Measurements from ENCODE around the gene DND1.
"Not testable (repeated sequence)": the region's sequence is repeated elsewhere in the genome, so short reads cannot be mapped to it uniquely, and the experiment has no call there.

DND1 gene

DNA sequence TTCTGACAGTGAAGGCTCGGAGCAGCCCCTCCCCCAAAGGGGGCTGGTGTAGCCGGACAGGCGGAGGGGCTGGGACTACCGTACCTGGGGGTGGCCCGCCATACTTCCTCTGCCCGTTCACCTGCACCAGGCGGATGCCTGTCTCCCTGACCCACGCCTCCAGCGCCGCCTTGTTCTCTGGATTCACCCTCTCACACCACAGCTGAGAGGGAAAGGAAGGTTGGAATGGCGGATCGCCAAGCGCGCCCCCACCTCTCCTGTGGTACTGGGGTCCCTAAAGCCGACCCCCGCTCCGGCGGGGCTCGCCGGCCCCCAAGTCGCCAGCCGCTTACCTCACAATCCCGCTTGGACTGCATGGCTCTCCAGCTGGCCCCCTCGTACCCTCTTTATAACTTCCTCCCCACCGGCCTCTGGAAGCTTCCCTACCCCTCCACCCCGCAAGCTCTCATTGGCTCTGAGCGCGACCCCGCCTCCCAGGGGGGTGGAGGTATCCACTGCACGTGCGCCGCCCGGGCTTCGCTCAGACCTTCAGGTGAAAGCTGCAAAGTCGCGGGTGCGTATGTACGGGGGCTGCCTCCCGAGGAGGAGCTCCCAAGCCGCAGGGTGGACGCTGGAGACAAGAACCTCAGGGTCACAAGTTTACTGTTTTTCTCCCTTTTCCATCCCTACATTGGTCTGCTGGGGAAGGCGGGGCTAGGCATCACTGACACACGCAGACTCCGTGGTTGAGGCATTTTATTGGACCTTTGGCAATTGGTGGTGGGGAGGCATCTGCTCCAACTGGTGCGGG lies at the start of gene DND1:
Gene DND1, minus strand, starts transcription at position 390 of the 790 bp plus-strand sequence. Its CDS starts 34 bp downstream, at position 356.
- no peak for DNase-seq (ENCODE audit: low read depth)

DNA sequence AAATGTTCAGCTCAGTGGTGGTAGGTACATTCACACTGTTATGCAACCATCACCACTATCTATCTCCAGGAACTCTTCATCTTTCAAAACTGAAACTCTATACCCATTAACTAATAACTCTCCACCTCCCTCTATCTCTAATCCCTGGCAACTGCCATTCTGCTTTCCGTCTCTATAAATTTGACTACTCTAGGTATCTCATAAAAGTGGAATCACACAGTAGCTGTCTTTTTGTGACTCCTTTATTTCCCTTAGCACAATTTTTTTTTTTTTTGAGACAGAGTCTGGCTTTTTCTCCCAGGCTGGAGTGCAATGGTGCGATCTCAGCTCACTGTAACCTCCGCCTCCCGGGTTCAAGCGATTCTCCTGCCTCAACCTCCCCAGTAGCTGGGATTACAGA lies 48.0 kb upstream of the DND1 start:
- H3K4me3 ChIP-seq (ENCODE audit: low read depth, low read length); DNase-seq (ENCODE audit: low read depth): not testable (repeated sequence)

More for the DNA sequence above, at the start of gene DND1:
- TF ChIP-seq, protein P1, sequence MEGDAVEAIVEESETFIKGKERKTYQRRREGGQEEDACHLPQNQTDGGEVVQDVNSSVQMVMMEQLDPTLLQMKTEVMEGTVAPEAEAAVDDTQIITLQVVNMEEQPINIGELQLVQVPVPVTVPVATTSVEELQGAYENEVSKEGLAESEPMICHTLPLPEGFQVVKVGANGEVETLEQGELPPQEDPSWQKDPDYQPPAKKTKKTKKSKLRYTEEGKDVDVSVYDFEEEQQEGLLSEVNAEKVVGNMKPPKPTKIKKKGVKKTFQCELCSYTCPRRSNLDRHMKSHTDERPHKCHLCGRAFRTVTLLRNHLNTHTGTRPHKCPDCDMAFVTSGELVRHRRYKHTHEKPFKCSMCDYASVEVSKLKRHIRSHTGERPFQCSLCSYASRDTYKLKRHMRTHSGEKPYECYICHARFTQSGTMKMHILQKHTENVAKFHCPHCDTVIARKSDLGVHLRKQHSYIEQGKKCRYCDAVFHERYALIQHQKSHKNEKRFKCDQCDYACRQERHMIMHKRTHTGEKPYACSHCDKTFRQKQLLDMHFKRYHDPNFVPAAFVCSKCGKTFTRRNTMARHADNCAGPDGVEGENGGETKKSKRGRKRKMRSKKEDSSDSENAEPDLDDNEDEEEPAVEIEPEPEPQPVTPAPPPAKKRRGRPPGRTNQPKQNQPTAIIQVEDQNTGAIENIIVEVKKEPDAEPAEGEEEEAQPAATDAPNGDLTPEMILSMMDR (conservative IDR thresholded peaks at IDR 0.05; ENCODE audit: low read depth, low read length) = no peak
- H3K4me3 ChIP-seq (ENCODE audit: low read depth, low read length) = peak within 1 kb of the TSS; percentile 36

DNA sequence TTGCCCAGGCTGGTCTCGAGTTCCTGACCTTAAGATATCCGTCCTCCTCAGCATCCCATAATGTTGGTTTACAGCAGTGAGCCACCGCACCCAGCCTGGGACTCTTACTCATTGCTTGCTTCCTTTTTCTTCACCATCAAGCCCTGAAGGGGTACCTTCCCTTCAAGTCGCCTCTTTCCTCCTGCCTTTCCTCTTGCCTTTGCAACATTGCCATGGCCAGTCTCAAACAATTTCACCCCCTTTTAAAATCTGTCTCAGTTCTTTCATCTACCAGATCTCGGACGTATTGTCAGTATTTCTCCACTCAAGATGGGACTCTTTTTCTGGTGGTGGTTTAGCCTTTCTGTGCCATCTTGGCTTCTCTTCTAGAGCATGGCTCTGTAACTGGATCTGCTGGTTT lies 47.4 kb upstream of the DND1 start:
- not testable (repeated sequence) for DNase-seq (ENCODE audit: low read depth); H3K4me3 ChIP-seq (ENCODE audit: low read depth, low read length)

DNA sequence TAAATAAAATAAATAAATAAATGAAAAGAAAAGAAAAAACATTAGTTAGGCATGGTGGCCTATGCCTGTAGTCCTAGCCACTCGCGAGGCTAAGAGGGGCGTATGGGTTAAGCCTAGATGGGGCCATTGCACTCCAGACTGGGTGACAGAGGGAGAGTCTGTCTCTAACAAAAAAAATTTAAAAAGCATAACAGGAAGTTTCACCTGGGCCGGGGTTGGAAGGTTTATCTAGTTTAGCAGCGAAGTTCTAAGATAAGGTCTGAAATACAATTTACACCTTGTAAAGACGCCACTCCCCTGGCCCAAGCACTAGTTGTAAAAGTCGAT lies 44.9 kb upstream of the DND1 start:
- H3K4me3 ChIP-seq (ENCODE audit: low read depth, low read length) = no peak overlapping the region

DNA sequence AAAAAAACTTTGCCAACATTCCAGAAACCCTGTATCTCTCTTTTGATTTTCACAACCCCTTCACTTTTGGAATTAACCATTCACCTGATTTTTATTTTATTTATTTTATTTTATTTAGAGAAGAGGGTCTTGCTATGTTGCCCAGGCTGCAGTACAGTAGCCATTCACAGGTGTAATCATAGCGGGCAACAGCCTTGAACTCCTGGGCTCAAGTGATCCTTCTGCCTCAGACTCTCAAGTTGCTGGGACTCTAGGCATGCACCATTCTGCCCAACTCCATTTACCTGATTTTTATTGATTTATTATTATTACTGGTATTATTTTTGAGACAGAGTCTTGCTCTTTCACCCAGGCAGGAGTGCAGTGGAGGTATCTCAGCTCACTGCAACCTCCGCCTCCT lies 42.9 kb upstream of the DND1 start:
- DNase-seq (ENCODE audit: low read depth); H3K4me3 ChIP-seq (ENCODE audit: low read depth, low read length): not testable (repeated sequence)

More for the DNA sequence above, 44.9 kb upstream of the DND1 start:
- TF ChIP-seq, protein P1 (conservative IDR thresholded peaks at IDR 0.05; ENCODE audit: low read depth, low read length) = no peak
- no peak for DNase-seq (ENCODE audit: low read depth)

- no peak overlapping the region for H3K4me3 ChIP-seq (ENCODE audit: low read depth, low read length)
- no peak for DNase-seq (ENCODE audit: low read depth)
- TF ChIP-seq, protein P1 (conservative IDR thresholded peaks at IDR 0.05; ENCODE audit: low read depth, low read length) = no peak
These were observed 40.3 kb upstream of the DND1 start for GRCh38 chr5:140713562-140714094.

DNA sequence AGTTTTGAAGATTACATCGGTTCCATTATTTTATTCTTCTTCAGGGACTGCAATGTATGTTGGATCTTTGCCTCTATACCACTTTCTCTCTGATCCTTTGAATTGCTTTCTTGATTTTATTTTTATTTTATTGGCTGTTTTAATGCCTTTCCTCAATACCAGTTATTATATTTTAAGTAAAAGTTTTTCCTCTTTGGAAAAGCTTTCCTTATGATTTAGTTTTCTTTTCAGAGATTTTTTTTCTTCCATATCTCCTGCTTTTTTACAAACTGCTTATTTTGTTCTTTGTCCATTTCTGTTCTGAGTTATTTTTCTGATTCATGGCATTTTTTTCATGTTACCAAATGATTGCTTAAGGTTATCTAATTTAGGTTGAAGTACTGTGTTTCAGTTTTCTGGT lies 38.4 kb upstream of the DND1 start:
- no peak for DNase-seq (ENCODE audit: low read depth)
- H3K4me3 ChIP-seq (ENCODE audit: low read depth, low read length) = no peak overlapping the region

GRCh38 chr5:140710899-140711552 lies 37.6 kb upstream of the DND1 start:
- peak overlapping the region; percentile 65 for H3K4me3 ChIP-seq (ENCODE audit: low read depth, low read length)
- TF ChIP-seq, protein P1 (conservative IDR thresholded peaks at IDR 0.05; ENCODE audit: low read depth, low read length) = no peak
- peak; percentile 99 for DNase-seq (ENCODE audit: low read depth)

More for the DNA sequence above, 38.4 kb upstream of the DND1 start:
- TF ChIP-seq, protein P1 (conservative IDR thresholded peaks at IDR 0.05; ENCODE audit: low read depth, low read length) = no peak

- not testable (repeated sequence) for DNase-seq (ENCODE audit: low read depth); H3K4me3 ChIP-seq (ENCODE audit: low read depth, low read length)
These were observed 35.4 kb upstream of the DND1 start for GRCh38 chr5:140708787-140709186.
